Brain microvascular endothelial cell (primary cell): ENCODE measurements around the gene GRIK5.
A peak's percentile ranks its signal among the peaks of the same experiment; 100 is the strongest.

Experiments used
- DNase-seq: peaks from one replicate; pipeline ENCODE4 v3.0.0-alpha.2; 2020
- H3K27ac ChIP-seq: fragments of 250-450 bp; sonication (Bioruptor Pico); 2 replicates; pipeline ENCODE4 v1.5.1; 2020; ENCODE audit warnings: mild to moderate bottlenecking, moderate library complexity
- H3K27me3 ChIP-seq: fragments of 250-450 bp; sonication (Bioruptor Pico); replicated peaks from 2 replicates; pipeline ENCODE4 v1.5.1; 2020; ENCODE audit warnings: mild to moderate bottlenecking
- H3K36me3 ChIP-seq: fragments of 250-450 bp; sonication (Bioruptor Pico); replicated peaks from 2 replicates; pipeline ENCODE4 v1.5.1; 2020; ENCODE audit warnings: mild to moderate bottlenecking
- H3K4me3 ChIP-seq: 2 replicates; pipeline ENCODE4 v1.5.1; 2011; ENCODE audit warnings: low read depth, mild to moderate bottlenecking, control low read depth, low read length, moderate library complexity
- in situ Hi-C: cut with HindIII; loops from 2 replicates; pipeline ENCODE4 v1.10.0; 2017; ENCODE audit warnings: low sequenced_read_pairs, low pct_ligation_motif_present
- TF ChIP-seq, protein P1 (sequence below): IDR thresholded peaks from 2 replicates; pipeline ENCODE4 v1.5.1; 2011; ENCODE audit warnings: low read depth, mild to moderate bottlenecking, moderate library complexity, low read length, control low read depth, inconsistent platforms; ENCODE audit errors: missing control alignments

The GRIK5 gene

DNA sequence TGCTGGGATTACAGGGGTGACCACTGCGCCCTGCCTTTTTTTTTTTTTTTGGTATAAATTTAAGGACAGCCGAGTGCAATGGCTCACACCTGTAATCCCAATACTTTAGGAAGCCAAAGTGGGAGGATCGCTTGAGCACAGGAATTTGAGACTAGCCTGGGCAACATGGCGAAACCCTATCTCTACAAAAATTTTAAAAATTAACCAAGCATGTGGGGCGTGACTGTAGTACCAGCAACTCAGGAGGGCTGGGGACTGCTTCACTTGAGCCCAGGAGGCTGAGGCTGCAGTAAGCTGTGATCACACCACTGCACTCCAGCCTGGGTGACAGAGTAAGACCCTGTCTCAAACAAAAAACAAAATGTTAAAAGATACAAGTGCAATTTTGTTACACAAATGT is 27.5 kb upstream of the GRIK5 start:
- TF ChIP-seq, protein P1, sequence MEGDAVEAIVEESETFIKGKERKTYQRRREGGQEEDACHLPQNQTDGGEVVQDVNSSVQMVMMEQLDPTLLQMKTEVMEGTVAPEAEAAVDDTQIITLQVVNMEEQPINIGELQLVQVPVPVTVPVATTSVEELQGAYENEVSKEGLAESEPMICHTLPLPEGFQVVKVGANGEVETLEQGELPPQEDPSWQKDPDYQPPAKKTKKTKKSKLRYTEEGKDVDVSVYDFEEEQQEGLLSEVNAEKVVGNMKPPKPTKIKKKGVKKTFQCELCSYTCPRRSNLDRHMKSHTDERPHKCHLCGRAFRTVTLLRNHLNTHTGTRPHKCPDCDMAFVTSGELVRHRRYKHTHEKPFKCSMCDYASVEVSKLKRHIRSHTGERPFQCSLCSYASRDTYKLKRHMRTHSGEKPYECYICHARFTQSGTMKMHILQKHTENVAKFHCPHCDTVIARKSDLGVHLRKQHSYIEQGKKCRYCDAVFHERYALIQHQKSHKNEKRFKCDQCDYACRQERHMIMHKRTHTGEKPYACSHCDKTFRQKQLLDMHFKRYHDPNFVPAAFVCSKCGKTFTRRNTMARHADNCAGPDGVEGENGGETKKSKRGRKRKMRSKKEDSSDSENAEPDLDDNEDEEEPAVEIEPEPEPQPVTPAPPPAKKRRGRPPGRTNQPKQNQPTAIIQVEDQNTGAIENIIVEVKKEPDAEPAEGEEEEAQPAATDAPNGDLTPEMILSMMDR = no peak
- no peaks in the 10 kb centered on the region for H3K27me3 ChIP-seq
- no peak for DNase-seq
- in situ Hi-C loops = no loop called here
- H3K4me3 ChIP-seq = no peak overlapping the region
- no peak overlapping the region for H3K27ac ChIP-seq
- peaks cover 4% of the 10 kb centered on the region for H3K36me3 ChIP-seq

DNA sequence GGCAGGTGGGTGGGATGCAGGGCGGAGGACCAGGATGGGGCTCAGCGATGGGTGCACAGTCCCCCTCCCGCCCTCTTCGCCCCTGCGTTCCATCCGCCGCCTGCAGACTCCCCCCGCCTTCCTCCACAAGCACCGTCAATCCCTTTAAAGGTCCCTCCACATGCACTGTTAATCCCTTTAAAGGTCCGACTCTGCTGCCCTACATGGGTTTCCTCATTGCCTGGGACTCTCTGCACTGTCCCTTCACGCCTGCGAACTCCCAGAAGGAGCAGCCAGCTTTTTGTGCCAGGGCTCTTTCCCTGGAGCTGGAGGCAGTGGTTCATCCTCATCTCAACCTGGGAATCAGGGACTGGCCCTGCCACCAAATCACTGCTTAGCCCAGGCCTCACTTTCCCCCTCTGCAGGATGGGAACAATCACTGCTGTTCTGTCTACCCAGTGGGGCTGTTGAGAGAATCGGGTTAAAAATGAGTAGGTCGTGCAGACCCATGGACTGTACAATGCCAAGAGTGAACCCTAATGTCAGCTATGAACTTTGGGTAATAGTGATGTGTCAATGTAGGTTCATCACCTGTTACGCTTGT is 26.3 kb upstream of the GRIK5 start:
- Histone ChIP-seq H3K27ac (no peak overlapping the region), H3K36me3 (peaks cover 4% of the 10 kb centered on the region), H3K4me3 (no peak overlapping the region), H3K27me3 (no peaks in the 10 kb centered on the region)
- TF ChIP-seq, protein P1 = peak; percentile 11
- in situ Hi-C loops = no loop called here
- DNase-seq = no peak

DNA sequence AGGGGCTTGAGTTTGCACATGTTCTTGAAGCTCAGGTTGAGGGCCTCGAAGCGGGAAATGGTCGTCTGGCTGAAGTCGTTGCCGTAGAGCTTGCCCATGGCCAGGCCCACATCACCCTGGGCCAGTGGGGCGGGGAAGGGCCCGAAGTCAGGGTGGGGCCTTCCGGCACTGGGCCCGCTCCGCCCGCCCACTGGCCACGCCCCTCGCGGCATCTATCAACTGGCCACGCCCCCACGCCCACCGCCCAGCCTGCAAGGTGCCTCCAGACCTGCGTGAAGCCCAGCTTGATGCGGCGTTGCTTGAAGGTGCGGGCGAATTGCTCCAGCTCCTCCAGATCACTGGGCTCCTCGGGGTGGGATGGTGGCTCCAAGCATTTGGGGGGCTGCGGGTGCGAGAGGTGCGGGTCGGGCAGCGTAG is 25.8 kb upstream of the GRIK5 start:
- Histone ChIP-seq H3K4me3 (no peak overlapping the region), H3K36me3 (peaks cover 4% of the 10 kb centered on the region), H3K27ac (no peak overlapping the region), H3K27me3 (no peaks in the 10 kb centered on the region)
- in situ Hi-C loops = no loop called here
- DNase-seq = no peak
- TF ChIP-seq, protein P1 = no peak

DNA sequence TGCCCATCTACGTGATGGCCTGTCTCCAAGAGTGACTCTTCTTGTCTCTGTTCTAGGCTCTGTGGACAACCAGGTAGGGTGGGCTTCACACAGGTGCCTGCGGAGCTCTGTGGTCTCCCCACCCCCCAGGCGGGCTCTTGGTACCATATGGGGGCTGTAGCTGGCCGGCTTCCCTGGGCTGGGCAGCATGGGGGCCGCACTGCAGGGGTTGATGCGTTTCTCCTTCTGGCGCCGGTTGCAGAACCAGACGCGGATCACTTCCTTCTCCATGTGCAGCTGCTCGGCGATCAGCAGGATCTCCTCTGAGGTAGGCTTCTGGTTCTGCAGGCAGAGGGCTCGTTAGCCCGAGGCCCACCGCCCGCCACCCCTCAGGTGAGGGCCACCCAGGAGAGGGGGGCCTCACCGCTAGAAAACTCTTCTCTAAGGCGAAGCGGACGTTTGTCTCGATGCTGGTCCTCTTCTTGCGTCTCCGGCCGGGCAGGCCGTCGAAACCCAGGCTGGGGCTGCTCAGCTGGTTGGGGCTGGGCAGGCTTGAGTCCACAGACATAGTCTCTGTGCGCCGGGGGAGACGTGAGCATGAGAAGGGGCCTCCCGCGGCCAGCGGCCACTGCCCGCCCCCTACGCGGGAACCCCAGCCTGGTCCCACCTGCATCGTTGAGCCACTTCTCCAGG is 25.3 kb upstream of the GRIK5 start:
- TF ChIP-seq, protein P1 = no peak
- in situ Hi-C loops = no loop called here
- Histone ChIP-seq H3K27ac (no peak overlapping the region), H3K27me3 (no peaks in the 10 kb centered on the region), H3K4me3 (no peak overlapping the region), H3K36me3 (peaks cover 4% of the 10 kb centered on the region)
- no peak for DNase-seq

DNA sequence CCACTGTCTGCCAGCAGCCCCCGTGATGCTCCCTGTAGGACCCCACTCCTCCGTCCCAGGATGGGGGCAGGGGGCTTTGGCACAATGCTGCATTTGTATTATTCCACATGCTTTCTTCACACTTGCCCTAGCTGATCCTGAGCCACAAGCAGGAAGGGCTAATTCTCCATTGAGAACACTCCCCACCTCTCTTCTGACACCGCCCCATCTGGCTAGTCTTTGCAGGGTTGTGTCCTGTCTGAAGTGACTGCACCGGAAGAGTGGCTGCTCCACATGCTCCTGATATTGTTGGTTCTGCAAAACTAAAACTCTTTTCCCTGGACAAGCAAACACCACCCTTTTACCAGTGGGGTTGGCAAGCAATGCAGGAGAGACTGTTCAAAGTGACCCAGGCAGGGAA is 23.9 kb upstream of the GRIK5 start:
- H3K27ac ChIP-seq = no peak overlapping the region
- in situ Hi-C loops = no loop called here
- no peaks in the 10 kb centered on the region for H3K27me3 ChIP-seq
- no peak overlapping the region for H3K4me3 ChIP-seq
- H3K36me3 ChIP-seq = peaks cover 4% of the 10 kb centered on the region
- TF ChIP-seq, protein P1 = no peak
- DNase-seq = no peak

DNA sequence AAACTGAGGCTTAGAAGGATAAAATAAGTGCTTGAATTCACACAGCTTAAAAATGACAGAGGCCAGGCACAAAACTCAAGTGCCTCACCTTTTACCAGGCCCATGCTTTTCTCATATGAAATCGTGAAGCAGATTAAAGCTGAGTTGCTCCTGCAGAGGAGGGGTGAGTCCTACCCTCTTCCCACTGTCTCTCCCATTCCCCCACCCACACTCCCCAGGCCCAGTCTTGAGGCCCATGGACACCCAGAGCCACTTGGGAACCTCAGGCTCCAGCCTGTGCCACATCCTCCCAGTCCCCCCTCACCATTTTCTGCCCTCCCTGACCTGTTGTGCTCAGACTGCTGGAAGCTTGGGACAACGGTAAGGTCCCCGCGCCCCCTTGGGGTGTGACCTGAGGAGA is 23.5 kb upstream of the GRIK5 start:
- in situ Hi-C loops = no loop called here
- TF ChIP-seq, protein P1 = no peak
- DNase-seq = no peak
- Histone ChIP-seq H3K36me3 (peaks cover 4% of the 10 kb centered on the region), H3K27ac (no peak overlapping the region), H3K27me3 (no peaks in the 10 kb centered on the region), H3K4me3 (no peak overlapping the region)
